ENCODE results near the gene SIM1.

Gene SIM1

DNA sequence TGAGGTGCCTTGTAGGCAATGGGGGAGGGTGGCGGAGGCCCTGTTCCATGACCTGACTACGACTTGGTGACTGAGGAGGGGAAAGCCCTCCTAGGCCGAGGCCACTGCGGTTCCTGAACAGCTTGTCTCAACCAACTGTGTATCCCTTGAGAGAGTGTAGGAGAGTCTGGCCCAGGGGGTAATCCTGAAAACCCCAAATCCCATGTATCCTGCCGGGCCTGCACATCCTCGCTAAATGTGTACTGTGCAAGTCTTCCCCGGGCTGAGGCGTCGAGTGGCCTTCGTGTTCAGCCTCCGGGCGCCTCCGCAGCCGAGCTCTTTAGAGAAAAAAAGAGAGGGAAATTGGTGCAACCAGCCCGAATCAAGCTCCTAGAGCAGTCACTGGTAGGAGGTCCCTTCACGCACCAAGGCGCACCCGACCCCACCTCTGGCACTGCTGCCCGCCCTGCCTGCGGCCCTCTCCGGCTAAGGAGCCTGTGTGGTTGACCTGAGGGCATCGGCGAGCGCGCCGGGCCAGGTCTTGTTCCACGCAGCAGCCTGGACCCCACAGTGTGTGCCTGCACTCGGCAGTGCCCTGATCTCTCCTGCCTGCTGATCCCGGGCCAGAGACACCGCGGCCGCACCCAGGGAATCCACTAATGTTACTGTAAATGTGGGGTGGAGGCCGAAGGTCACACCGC lies 7.3 kb downstream of the SIM1 start:
- no peak for DNase-seq (ENCODE audit: low read depth in 2 of 2)

DNA sequence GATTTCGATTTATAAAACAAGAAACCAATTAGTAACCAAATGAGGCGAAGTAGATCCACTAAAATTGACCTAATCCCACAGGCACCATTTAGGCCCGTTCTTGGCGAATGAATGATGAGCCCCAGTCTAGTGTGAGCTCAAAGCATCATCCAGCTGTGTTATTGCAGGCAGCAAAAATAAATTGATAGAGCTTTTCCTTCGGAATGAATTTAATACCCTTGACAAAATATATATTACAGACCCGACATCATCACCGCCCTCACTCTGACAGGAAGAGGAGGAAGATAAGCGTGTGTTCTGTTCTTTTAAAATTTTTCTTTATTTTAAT lies 7.8 kb downstream of the SIM1 start:
- no peak for DNase-seq (ENCODE audit: low read depth in 2 of 2)

DNA sequence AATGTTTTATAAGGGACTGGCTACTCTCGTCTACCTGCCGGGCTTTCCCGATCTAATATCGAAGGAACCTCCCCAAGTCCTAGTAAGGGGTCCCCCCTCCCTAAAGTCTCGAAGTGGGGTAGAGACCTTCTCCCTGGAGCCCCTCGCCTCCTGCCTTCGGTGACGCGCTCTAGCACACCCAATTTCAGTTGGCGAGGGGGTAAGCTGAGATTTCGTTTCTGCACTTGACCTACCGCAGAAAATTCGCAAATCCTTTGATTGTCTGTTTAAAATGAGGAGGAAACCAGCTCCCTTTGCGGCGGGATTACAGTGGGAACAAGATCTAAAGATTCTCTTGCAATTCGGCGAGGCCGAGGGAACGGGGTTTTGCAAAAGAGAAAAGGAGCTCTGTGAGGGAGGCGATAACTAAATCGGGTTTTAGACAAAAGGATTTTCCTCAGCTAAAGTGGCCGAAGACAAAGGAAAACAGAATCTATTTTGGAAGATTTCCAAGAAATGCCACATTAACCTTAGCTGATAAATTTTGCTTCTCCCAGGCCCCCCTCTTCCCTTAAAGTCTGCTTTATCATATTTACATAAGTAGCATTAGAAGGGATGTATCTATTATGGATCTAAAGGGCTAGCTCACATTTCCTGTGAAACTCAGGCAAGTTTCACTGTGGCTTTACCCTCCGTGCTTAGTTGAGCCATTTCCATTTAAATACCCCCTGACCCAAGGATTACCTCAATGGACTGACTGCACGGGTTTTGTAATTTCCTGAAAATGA lies 8.4 kb downstream of the SIM1 start:
- no peak for DNase-seq (ENCODE audit: low read depth in 2 of 2)

DNA sequence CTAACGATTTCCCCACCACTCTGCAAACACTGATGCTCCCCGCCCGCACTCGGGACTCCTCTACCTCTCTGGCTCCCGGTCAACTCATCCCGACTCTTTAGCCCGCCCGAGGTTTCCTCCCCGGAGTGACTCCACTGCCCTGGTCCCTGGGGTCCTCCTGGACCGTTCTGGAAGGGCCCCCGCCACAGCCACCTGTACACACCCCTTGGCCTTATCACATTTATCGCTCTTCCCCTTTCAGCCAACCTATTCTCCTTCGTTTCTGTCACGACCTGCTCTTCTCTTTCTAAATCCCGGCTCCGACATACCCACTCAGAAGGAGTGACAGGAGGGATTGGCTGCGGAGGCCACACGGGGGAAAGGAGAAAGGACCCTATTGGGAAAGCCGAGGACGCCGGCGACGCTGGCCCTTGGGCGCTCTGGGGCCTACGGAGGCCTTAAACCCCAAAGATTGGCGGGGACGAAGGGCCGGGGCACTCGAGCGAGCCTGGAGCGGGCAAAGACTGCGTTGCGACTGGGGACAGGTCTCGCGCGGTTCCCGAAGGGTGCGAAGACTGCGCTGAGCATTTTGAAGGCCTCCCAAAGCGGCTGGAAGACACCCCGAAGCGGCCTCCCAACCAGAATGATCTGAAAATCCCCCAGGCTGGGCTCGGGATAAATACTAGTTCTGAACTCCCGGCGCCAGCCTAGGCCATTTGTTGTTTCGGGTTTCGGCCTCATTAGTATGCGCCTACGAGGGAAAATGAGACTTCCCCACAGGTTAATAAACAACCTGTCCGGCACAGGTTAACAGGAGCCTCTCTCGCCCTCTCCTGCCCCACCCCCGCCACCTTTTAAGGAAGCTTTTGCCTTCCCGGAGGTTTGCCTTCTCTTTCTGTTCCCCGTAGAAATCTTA lies 9.2 kb downstream of the SIM1 start:
- DNase-seq (ENCODE audit: low read depth in 2 of 2) = no peak

DNA sequence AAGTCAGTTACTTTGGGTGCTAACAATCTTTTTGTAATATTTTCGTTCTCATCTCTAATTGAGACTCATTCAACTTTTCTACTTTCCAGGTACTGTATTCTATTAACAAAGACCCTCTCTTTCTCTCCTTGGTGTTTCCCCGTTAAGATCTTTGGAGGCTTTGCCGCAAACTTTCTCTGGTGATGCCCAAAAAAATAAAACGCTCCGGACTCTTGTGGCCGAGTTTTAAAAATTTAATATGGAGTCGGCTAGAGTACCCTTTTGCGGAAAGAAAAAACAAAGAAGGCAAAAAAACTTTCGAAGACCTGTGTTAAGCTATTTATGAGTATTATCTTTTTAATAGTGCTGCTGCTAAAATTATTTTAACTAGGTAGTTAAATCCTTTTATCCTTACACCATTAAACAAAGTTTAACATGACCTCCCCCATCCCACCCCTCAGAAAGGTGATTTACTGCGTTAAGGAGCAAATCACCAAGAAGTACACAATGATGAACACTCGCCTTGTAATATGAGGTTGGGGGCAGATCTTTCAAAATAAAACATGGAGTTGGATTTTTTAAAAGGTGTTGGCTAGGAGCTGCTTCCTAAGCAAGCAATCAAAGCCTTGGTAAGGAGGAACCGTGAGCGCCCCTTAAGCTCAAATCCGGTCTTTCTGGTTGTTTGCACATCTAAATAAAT lies 10.0 kb downstream of the SIM1 start:
- no peak for DNase-seq (ENCODE audit: low read depth in 2 of 2)

DNA sequence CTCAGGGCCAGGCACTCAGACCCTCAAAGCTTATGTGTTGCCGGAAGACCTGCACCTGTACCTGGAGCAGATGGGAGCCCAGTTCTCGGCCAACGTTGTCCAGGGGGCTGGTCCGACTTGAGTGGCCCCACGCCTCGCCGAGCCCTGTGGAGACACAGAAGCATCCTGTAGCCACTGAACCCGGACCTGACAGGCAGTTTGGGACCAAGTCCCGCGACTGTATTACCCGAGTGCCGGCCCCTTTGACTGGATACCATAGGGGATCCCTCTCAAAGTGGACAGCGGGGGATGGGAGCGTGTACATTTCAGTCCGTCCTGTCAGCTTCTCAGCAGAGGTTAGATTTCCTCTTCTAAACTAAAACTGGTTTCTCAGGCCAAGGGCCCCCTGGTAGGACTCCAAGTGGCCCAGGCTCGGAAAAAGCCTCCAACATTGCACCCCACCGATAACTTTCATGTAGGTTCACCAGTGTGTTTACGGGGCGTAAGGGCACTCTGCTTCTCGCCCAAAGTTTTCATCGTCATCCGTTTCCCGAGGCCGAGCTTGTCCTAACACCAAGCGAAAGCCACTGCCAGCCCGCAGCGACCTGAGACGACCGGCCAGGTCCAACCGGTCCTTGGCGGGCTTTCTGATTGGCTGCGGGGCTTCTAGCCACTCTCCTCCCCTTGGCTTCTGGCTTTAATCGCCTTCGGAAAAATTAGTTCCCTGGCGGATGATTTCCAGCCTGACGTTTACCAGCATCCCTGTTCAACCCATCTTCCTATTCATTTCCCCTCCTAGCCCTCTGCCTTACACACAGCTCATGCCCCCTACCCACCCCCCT lies 10.8 kb downstream of the SIM1 start:
- DNase-seq (ENCODE audit: low read depth in 2 of 2) = no peak

DNA sequence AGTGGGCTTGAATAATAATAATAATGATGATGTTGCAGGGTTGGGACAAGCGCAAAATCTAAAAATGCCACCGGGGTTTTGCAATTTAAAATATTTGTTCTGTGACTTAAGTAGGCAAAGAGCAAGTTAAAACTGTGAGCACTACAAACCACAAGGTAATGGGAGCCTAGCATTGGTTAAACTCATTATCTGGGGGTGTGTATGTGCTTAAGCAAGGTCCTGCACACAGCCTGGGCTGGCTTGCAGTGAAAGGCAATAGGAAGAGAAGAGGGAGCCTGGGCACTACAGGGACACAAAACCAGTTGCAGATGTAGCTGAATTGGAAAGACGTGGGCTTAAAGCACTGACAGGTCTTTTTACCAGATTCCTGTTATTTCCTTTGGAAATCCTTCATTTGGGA lies 11.7 kb downstream of the SIM1 start:
- no peak for DNase-seq (ENCODE audit: low read depth in 2 of 2)

DNA sequence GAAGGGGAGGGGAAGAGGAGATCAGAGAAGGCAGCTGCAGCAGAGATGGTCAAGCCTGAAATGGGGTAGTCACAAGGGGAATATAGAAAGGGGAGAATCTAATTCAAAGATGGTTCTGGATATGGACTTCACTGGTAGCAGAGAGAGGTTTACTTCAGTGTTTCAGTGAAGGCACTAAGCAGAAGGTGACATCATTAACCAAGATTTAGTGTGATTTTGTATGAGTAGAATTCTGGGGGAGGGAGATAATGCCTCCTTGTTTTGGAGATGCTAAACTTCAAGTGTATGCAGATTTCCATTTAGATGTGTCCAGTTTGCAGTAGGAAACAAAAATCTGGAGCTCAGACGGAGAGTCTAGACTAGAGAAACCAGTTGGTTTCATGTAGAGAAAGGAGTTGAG lies 13.1 kb downstream of the SIM1 start:
- DNase-seq (ENCODE audit: low read depth in 2 of 2) = no peak

DNA sequence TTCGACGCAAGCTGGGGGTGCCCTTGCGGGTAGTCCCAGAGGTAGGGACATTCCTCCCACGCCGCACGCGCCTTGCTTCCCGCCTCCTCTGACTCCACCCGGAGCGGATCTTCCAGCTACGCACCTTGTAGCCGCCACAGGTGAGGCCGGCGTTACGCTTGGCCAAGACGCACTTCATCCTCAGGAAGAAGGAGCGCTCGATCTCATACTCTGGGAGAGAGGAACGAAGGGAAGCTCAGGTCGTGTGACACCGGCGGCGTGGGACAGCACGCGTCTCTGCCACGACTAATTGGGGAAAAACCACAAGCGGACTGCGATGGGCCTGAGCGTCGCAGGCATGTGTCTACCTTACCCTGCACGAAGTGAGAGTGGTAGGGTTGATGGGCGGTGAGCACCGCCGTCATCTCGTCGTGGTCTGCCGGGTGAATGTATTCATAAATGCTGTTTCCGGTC lies 15.5 kb downstream of the SIM1 start:
- no peak for DNase-seq (ENCODE audit: low read depth in 2 of 2)

DNA sequence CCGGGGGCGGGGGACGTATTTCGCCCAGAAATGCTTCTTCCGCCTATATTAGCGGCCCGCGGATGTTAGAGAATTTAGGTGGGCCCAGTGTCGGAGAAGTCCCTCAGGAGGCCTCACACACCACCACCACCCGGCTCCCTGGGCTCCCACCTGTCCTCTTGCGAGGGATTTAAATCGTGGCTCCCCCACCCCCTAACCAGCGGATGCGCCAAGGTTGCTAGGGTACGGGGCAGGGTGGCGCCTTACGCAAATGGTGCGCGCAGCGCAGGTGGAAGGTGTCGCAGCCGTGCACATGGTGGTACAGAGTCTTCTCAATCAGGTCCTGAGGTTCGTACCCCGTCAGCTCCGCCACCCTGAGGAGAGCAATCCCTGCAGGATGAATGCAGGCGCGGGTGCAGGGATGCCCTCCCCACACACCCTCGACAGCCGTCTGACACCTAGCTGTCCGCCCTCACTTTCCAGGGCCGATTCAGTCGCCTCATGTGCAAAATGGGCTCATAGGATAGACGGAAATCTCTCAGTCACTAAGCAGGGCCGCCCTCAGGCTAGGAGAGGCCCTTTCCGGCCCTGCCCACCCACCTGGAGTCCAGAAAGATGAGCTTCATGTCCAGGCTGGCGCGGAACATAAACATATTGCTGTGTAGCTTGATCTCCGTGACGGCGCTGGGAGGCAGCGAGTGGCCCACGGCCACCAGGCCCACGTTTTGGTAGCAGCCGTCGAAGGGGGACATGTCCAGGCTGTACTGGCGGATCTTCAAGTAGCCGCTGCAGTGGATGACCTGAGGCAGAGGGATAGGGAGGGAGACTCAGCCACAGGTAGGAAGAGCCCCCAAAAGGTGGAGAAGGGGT lies 16.6 kb downstream of the SIM1 start:
- DNase-seq (ENCODE audit: low read depth in 2 of 2) = no peak

DNA sequence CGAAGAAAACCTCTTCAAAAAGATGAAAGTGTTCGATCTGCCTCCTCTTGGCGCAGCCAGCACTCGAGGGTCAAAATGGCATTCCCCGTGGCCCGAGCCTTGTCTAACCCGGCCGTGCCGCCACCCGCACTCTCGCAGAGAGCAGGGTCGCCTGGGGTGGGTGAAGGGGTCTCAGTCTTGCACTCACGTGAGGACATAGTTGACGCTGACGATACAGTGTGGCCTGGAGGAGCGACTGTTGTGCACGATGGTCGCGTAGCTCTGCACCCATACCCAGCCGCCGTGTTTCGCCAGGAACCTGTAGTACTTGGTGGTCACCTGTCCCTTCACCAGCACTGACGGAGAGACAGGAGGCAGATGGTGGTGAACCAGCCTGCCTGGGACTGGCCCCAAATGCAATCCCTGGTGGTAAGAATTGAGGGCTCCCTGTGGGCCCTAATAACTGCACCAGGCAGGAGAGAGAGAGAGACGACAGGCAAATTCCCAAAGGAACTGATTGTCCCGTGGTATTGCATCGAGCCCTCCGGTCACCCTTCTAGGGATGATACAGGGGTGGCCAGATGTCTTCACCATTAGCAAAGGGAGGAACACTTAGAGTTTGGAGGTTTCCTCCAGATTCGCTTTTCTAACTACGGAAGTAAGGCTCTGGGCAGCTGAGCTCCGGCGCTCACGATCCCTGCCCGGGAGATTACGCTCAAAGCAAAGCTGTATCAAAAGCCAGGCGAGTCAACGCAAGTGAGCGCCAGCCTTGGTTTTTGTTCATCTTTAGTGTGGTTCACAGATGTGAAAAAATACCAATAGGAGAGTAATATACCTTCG lies 17.4 kb downstream of the SIM1 start:
- DNase-seq (ENCODE audit: low read depth in 2 of 2) = no peak

DNA sequence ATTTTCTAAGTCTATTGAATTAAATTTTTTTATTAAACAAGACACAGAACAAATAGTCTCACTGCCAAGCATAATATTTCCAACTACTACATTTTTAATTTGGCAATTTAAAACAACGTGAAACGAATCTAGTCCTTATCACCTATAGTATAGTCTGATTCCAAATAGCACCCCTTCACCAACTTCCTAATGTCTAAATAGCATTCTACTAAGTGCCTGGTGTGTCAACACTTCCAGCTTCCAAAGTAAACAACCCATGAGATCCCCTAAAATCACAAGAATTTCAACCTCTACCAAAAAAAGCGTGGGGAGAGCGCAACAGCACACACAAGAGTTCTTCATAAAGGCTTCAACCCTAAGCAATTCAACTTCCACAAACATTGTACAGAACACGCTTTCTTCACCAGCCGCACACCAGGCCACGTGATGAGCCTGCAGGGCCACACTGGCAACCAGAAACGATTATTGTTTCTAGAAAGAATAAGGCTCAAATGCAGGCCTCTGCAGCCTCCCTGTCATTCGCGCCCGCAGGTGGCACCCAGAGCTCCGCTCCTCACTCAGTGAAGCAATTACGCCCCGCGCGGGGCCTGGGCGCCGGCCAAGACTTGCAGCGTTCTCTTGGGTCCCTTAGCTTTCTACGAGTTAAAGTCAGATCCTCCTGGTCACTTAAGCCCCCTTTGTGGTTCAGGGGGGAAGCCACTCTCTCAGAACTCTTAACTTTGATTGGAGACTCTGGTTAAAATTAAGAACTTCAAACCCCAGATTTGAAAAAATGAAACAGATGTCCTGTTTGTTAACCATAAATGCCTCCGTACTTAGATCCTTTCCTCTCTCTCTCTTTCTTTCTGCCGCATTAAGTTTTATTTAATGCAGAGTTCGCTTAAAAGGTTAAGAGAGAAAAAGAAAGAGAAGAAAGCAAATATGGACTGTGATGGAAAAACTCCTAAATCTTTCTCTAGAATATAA lies 18.3 kb downstream of the SIM1 start:
- DNase-seq (ENCODE audit: low read depth in 2 of 2) = no peak

DNA sequence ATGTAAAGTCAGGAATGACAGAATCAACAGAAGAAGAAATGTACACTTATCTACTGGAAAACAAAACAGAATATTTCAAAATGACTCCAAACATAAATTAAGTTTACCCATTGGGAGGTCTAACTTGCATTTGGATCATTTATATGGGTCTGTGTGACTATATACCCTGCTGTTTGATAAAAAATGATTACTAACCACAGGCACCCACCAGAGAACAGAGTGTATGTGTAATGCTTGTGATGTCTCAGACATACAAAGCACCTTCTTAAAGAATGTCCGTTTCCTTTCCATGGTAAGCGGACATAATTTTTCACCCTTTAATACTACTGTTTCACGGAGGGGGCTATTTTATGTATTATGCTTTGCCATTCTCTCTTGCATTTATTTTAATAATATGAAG lies 19.2 kb downstream of the SIM1 start:
- no peak for DNase-seq (ENCODE audit: low read depth in 2 of 2)

DNA sequence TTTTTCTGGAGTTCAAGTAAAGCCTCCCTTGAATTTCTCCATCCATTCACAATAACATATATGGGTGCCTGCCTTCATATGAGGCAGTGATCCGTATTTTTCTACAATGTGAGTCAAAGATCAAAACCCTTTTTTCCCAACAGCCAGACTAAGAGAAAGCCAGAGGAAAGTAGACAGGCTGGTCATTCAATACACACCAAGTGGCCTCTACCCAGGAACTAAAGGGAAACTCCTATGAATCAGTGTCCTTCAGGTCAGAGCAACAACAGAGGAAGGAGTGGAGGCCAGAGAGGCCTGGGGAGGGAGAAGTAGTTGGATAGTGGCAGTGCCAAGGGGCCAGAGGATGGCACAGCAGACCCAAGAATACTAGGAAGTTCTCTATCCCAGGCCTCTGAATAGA lies 23.8 kb downstream of the SIM1 start:
- DNase-seq (ENCODE audit: low read depth in 2 of 2) = no peak

DNA sequence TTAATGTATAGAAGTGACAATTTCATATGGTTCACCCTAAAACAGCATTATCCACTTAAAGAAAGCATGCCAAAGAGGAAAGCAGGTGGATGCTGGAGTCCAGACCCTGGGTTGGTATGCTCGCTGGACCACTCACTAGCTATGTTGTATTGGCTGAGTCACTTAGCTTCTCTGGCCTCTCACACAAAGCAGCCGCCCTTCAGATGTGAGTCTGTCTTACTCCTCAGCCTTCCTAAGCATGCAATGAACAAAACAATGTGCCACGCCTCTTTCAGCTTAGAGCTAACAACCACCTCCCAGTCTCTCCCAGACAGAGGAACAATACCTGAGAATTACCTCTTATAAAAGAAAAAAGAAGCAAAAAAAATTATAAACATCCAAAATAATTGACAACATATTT lies 29.4 kb downstream of the SIM1 start:
- no peak for DNase-seq (ENCODE audit: low read depth in 2 of 2)

DNA sequence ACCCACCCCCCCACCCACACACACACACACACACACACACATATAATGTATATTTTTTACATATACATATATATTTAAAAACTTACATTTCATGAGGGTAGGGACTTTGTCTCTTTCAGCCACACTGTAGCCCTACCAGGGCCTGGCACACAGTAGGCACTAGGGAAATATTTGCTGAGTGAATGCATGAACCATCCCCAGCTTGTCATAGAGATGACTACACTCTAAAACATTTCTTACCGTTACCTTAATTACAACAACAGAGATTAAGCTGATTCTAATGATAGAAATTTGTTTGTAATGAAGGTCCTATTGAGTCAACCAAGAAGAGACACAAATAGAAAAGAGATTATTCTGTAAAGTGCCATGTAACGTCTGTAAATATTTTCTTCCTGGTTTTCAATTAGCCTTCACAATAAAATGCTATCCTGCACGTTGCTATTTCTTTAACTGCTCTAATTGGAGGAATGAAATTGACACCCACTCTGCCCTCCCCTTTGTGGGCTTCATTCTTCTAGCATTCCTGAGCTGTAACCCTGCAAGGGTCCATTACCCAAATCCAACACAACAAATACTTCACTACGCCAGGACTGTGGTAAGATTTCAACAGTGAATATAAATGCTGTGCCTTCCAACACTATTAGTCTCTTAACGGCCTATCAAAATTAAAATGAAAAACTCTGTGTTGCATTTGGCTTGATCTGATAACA lies 30.8 kb downstream of the SIM1 start:
- no peak for DNase-seq (ENCODE audit: low read depth in 2 of 2)

DNA sequence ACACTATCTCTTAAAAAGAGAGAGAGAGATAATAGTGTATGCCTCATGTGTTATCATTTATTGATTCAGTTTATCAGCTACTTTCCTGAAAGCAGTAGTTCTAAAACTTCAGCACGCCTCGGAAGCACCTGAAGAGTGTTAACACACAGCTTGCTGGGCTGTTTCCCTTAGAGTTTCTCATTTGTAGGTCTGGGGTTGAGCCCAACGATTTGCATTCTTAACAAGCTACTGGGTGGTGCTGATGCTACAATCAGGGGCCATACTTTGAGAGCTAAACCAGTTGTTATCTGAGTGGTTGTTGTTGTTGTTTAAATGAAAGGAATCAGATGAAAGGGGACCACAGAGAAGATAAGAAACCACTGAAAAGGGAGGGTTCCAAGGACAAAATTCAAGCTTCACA lies 32.6 kb downstream of the SIM1 start:
- no peak for DNase-seq (ENCODE audit: low read depth in 2 of 2)

DNA sequence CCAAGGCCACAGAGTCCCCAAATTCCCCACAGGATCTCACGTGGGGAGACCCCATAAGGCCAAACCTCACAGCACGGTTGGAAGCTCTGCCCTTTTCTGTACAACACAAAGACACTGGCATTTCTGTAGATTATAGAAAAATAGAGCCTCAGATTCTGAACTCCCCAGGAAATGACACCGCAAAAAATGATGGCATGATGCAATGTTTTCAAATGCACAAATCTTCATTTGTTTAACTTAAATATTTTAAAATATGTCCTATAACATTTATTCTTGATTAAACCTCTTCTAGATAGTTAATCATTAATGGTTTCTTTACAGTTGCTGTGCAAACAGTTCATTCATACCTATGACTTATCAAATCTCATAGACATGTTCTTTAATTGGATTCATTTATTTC lies 33.8 kb downstream of the SIM1 start:
- DNase-seq (ENCODE audit: low read depth in 2 of 2) = no peak

Data from stimulated activated CD8-positive, alpha-beta memory T cell treated with anti-CD3 and anti-CD28 coated beads, Interleukin-2, amount 100 ng/mL, for 48 hours (primary cell).